Activated T-helper 1 cell treated with Interleukin-2 at 50 U/mL for 16 hours (primary cell): ENCODE results near the gene SNCA.

Experiments
- DNase-seq: peaks from one replicate; pipeline ENCODE4 v3.0.0-alpha.2; 2020; ENCODE audit warnings: low read depth

The SNCA gene

GRCh38 chr4:89836897-89837384, at the start of gene SNCA:
Gene SNCA, minus strand, starts transcription at chr4:89837161. Its CDS starts 1,494 bp downstream, at chr4:89835667.
- no peak for DNase-seq

- no peak for DNase-seq
Measured at GRCh38 chr4:89879215-89879614, 42.3 kb upstream of the SNCA start.

- no peak for DNase-seq
Measured at GRCh38 chr4:89878611-89879010, 41.6 kb upstream of the SNCA start.

GRCh38 chr4:89876548-89876947, 39.6 kb upstream of the SNCA start:
- DNase-seq: no peak

- no peak for DNase-seq
Measured at GRCh38 chr4:89871211-89871610, 34.2 kb upstream of the SNCA start.

GRCh38 chr4:89868999-89869589, 32.1 kb upstream of the SNCA start:
- DNase-seq: no peak

GRCh38 chr4:89868276-89868675, 31.3 kb upstream of the SNCA start:
- DNase-seq: no peak

GRCh38 chr4:89863533-89863932, 26.6 kb upstream of the SNCA start:
- no peak for DNase-seq

- no peak for DNase-seq
Measured at GRCh38 chr4:89860971-89861370, 24.0 kb upstream of the SNCA start.

GRCh38 chr4:89855236-89855635, 18.3 kb upstream of the SNCA start:
- DNase-seq: no peak

GRCh38 chr4:89847571-89848325, 10.8 kb upstream of the SNCA start:
- DNase-seq: no peak

GRCh38 chr4:89839558-89839957, 2.6 kb upstream of the SNCA start:
- DNase-seq: no peak

GRCh38 chr4:89837993-89838390, 1.0 kb upstream of the SNCA start:
- no peak for DNase-seq

GRCh38 chr4:89837385-89837992, 528 bp upstream of the SNCA start:
- no peak for DNase-seq

GRCh38 chr4:89836031-89836745, 773 bp downstream of the SNCA start:
- no peak for DNase-seq

- no peak for DNase-seq
Measured at GRCh38 chr4:89835413-89835812, 1.5 kb downstream of the SNCA start.

- DNase-seq: no peak
Measured at GRCh38 chr4:89834486-89835209, 2.3 kb downstream of the SNCA start.

GRCh38 chr4:89829470-89830138, 7.4 kb downstream of the SNCA start:
- DNase-seq: no peak

- no peak for DNase-seq
Measured at GRCh38 chr4:89823416-89823815, 13.5 kb downstream of the SNCA start.

GRCh38 chr4:89821612-89822011, 15.3 kb downstream of the SNCA start:
- no peak for DNase-seq

GRCh38 chr4:89820010-89820409, 17.0 kb downstream of the SNCA start:
- DNase-seq: no peak
